CD14-positive monocyte (primary cell): ENCODE results near the gene USB1. TPM values are rescaled to one million over a fixed set of nuclear protein-coding genes. Genes with fewer than 3 reads are reported as not detected.
A peak's percentile ranks its signal among the peaks of the same experiment; 100 is the strongest.

Experiments
- DNase-seq, 3 donors: peaks; one replicate each; pipeline ENCODE4 v3.0.0-alpha.2; 2011 to 2022
- H2AFZ ChIP-seq: 2 replicates; pipeline ENCODE4 v1.6.0; 2012; ENCODE audit warnings: mild to moderate bottlenecking, low read depth, low read length, inconsistent platforms; ENCODE audit not compliant: insufficient read depth, poor library complexity, severe bottlenecking
- H3K27ac ChIP-seq, 2 donors: 1 replicate in 1 of 2; 2 replicates in 1 of 2; pipeline ENCODE4 v1.5.1; 2012 to 2013; ENCODE audit warnings: low read length in 2 of 2, control low read depth in 1 of 2, inconsistent platforms in 1 of 2, low read depth in 1 of 2, mild to moderate bottlenecking in 1 of 2
- H3K27me3 ChIP-seq, 2 donors: one replicate each; pipeline versions ENCODE4 v1.6.0 to v1.6.1; 2011 to 2013; ENCODE audit warnings: low read length in 2 of 2; ENCODE audit not compliant: control insufficient read depth in 2 of 2, insufficient read depth in 2 of 2
- H3K36me3 ChIP-seq, 2 donors: replicated peaks in 1 of 2; 1 replicate in 1 of 2; 2 replicates in 1 of 2; pipeline versions ENCODE4 v1.5.1 to v1.6.1; 2012 to 2013; ENCODE audit warnings: low read length in 2 of 2, control low read depth in 1 of 2, inconsistent platforms in 1 of 2, mild to moderate bottlenecking in 1 of 2; ENCODE audit not compliant: insufficient read depth in 2 of 2, control insufficient read depth in 1 of 2
- H3K4me1 ChIP-seq, 2 donors: 1 replicate in 1 of 2; 2 replicates in 1 of 2; pipeline versions ENCODE4 v1.5.1 to v1.6.1; 2012 to 2013; ENCODE audit warnings: low read length in 2 of 2, control low read depth in 1 of 2, inconsistent platforms in 1 of 2, mild to moderate bottlenecking in 1 of 2, moderate library complexity in 1 of 2; ENCODE audit not compliant: insufficient read depth in 2 of 2, control insufficient read depth in 1 of 2
- H3K4me2 ChIP-seq: replicated peaks from 2 replicates; pipeline ENCODE3; 2012; ENCODE audit warnings: low read length, moderate library complexity, mild to moderate bottlenecking; ENCODE audit not compliant: poor library complexity, severe bottlenecking; ENCODE audit errors: extremely low read depth
- H3K4me3 ChIP-seq, 3 experiments: fragments of 200-600 bp in 1 of 3; sonication (generic) in 1 of 3; replicated peaks in 1 of 3; 1 replicate in 2 of 3; 2 replicates in 1 of 3; pipeline ENCODE4 v1.5.1; 2011 to 2013; ENCODE audit warnings: low read length in 3 of 3, mild to moderate bottlenecking in 3 of 3, control low read depth in 2 of 3, low read depth in 2 of 3, inconsistent platforms in 1 of 3, moderate library complexity in 1 of 3
- H3K79me2 ChIP-seq: 2 replicates; pipeline ENCODE4 v1.6.0; 2012; ENCODE audit warnings: mild to moderate bottlenecking, control low read depth, inconsistent platforms, low read length, moderate library complexity; ENCODE audit not compliant: insufficient read depth
- H3K9ac ChIP-seq: 2 replicates; pipeline ENCODE4 v1.6.0; 2017; ENCODE audit warnings: low read length, mild to moderate bottlenecking; ENCODE audit not compliant: insufficient read depth, poor library complexity, severe bottlenecking
- H3K9me3 ChIP-seq, 2 donors: replicated peaks in 1 of 2; 1 replicate in 1 of 2; 2 replicates in 1 of 2; pipeline versions ENCODE4 v1.5.1 to v1.6.1; 2012 to 2013; ENCODE audit warnings: low read length in 2 of 2, control low read depth in 1 of 2; ENCODE audit not compliant: control insufficient read depth in 1 of 2, insufficient read depth in 1 of 2
- H4K20me1 ChIP-seq: 2 replicates; pipeline ENCODE4 v1.6.0; 2012; ENCODE audit warnings: mild to moderate bottlenecking, low read length, control low read depth, moderate library complexity; ENCODE audit not compliant: insufficient read depth
- H3K27ac Mint-ChIP-seq, 7 donors: one replicate each; pipeline ENCODE4 v1.8.0; 2020; ENCODE audit warnings: mild to moderate bottlenecking in 7 of 7, mixed read lengths in 7 of 7, moderate library complexity in 6 of 7, inconsistent platforms in 2 of 7
- H3K27me3 Mint-ChIP-seq, 3 donors: one replicate each; pipeline ENCODE4 v1.8.0; 2021 to 2022; ENCODE audit warnings: low read depth in 3 of 3, mild to moderate bottlenecking in 3 of 3, mixed read lengths in 3 of 3, moderate library complexity in 3 of 3, inconsistent platforms in 1 of 3
- H3K36me3 Mint-ChIP-seq, 2 donors: one replicate each; pipeline ENCODE4 v1.8.0; 2020; ENCODE audit warnings: mixed read lengths in 2 of 2, inconsistent platforms in 1 of 2, mild to moderate bottlenecking in 1 of 2
- H3K4me1 Mint-ChIP-seq: one replicate; pipeline ENCODE4 v1.8.0; 2020; ENCODE audit warnings: mild to moderate bottlenecking, mixed read lengths
- H3K4me3 Mint-ChIP-seq, 2 donors: one replicate each; pipeline ENCODE4 v1.8.0; 2020; ENCODE audit warnings: mild to moderate bottlenecking in 2 of 2, mixed read lengths in 2 of 2, moderate library complexity in 1 of 2
- H3K9me3 Mint-ChIP-seq, 7 donors: one replicate each; pipeline ENCODE4 v1.8.0; 2020 to 2022; ENCODE audit warnings: mixed read lengths in 7 of 7, mild to moderate bottlenecking in 6 of 7, moderate library complexity in 6 of 7, inconsistent platforms in 2 of 7
- CTCF ChIP-seq: fragments of 200-600 bp; IDR thresholded peaks from one replicate; pipeline ENCODE4 v1.8.0; 2022; ENCODE audit warnings: antibody characterized with exemption, mild to moderate bottlenecking
- WGBS: methylation state at CpG from one replicate; pipeline ENCODE4 v1.1.5; 2013; ENCODE audit warnings: missing lambda C conversion rate; ENCODE audit not compliant: insufficient coverage; 5-methylcytosine and 5-hydroxymethylcytosine counted together
- intact Hi-C, 2 donors: fragments of 100-400 bp; cut with micrococcal nuclease; formaldehyde crosslinking; loops; one replicate each; pipeline versions ENCODE4 v1.15.0 to v1.15.1; 2023
- polyA plus RNA-seq, 3 donors: library from polyadenylated mRNA; depleted of rRNA in 1 of 3; unstranded in 2 of 3; stranded (reverse) in 1 of 3; fragments of 300-500 nt in 2 of 3; fragments of >200 nt in 1 of 3; fragmentation: Illumina TruSeq in 2 of 3; gene quantifications; 1 replicate in 2 of 3; 2 replicates in 1 of 3; pipeline ENCODE4 v1.2.3, GENCODE V29; 2012 to 2021

USB1 gene
- polyA plus RNA-seq, 3 donors: 25.7 to 55.7 (median 44.4) TPM

GRCh38 chr16:57982385-57982784 lies 18.8 kb upstream of the USB1 start:
- no peak for TF ChIP-seq CTCF
- H3K4me2 ChIP-seq: no peak overlapping the region
- Mint-ChIP-seq H3K27ac (no peak overlapping the region), H3K4me3 (no peak overlapping the region), H3K4me1 (peaks cover 11% of the 10 kb centered on the region), H3K9me3 (peaks cover 0 to 11% (median 0%) of the 10 kb centered on the region in 7 donors), H3K27me3 (peaks cover 31 to 37% (median 34%) of the 10 kb centered on the region in 3 donors), H3K36me3 (peaks cover 0 to 2% of the 10 kb centered on the region in 2 donors)
- no peak overlapping the region for H3K27ac ChIP-seq
- intact Hi-C loops: no loop called here
- DNase-seq: no peak
- no peaks in the 10 kb centered on the region for H4K20me1 ChIP-seq
- H3K9me3 ChIP-seq: no peaks in the 10 kb centered on the region
- H3K79me2 ChIP-seq: no peaks in the 10 kb centered on the region
- peaks cover 0 to 25% of the 10 kb centered on the region in 2 donors for H3K27me3 ChIP-seq
- no peaks in the 10 kb centered on the region for H3K36me3 ChIP-seq
- WGBS: no CpG with 5 or more reads among the region's 5 CpGs
- no peak overlapping the region for H2AFZ ChIP-seq
- H3K4me1 ChIP-seq: peaks cover 13 to 15% of the 10 kb centered on the region in 2 donors
- H3K4me3 ChIP-seq: no peak overlapping the region
- H3K9ac ChIP-seq: no peak overlapping the region

- Histone ChIP-seq H3K27ac (no peak overlapping the region), H3K9ac (peak overlapping the region; percentile 59), H4K20me1 (no peaks in the 10 kb centered on the region), H3K9me3 (no peaks in the 10 kb centered on the region), H3K4me3 (peak overlapping the region; percentile 20 to 75 (median 37)), H3K4me1 (peaks cover 13 to 15% of the 10 kb centered on the region in 2 donors), H3K27me3 (peaks cover 0 to 25% of the 10 kb centered on the region in 2 donors), H3K4me2 (peak overlapping the region; percentile 86), H3K36me3 (no peaks in the 10 kb centered on the region), H3K79me2 (no peaks in the 10 kb centered on the region), H2AFZ (peak overlapping the region; percentile 91)
- Mint-ChIP-seq H3K27ac (peak overlapping the region in 3 of 7 donors; percentile 13 to 55 (median 30)), H3K27me3 (peaks cover 31 to 37% (median 36%) of the 10 kb centered on the region in 3 donors), H3K4me3 (peak overlapping the region; percentile 84 to 92), H3K4me1 (peaks cover 11% of the 10 kb centered on the region), H3K9me3 (peaks cover 0 to 19% (median 2%) of the 10 kb centered on the region in 7 donors), H3K36me3 (peaks cover 0 to 2% of the 10 kb centered on the region in 2 donors)
- no peak for TF ChIP-seq CTCF
- WGBS: 7% methylated on average over 60 of the region's 64 CpGs
- intact Hi-C loops: loop anchor here in 1 of 2 donors (2.0 kb wide), 1 partner anchor 14 kb away; no protein-coding TSS in a partner anchor
- DNase-seq: peak; percentile 70 to 84 (median 78)
These were observed 16.6 kb upstream of the USB1 start for GRCh38 chr16:57984443-57985203.
